ENCODE data around the gene CFAP45.

The CFAP45 gene

GRCh38 chr1:159881622-159882526, 18.1 kb downstream of the CFAP45 start:
- no peak overlapping the region for H3K4me3 ChIP-seq (ENCODE audit: low read length)
- peak; percentile 74 for DNase-seq (ENCODE audit: low read depth)

GRCh38 chr1:159880430-159880829, 19.5 kb downstream of the CFAP45 start:
- no peak for TF ChIP-seq CTCF (conservative IDR thresholded peaks at IDR 0.05; ENCODE audit: low read depth, low read length)

More at GRCh38 chr1:159881622-159882526, 18.1 kb downstream of the CFAP45 start:
- no peak for TF ChIP-seq CTCF (conservative IDR thresholded peaks at IDR 0.05; ENCODE audit: low read depth, low read length)

GRCh38 chr1:159879977-159880376, 20.0 kb downstream of the CFAP45 start:
- TF ChIP-seq CTCF (conservative IDR thresholded peaks at IDR 0.05; ENCODE audit: low read depth, low read length), result no peak
- H3K4me3 ChIP-seq (ENCODE audit: low read length), result no peak overlapping the region
- DNase-seq (ENCODE audit: low read depth), result no peak

More at GRCh38 chr1:159880430-159880829, 19.5 kb downstream of the CFAP45 start:
- DNase-seq (ENCODE audit: low read depth), result no peak
- H3K4me3 ChIP-seq (ENCODE audit: low read length), result no peak overlapping the region

GRCh38 chr1:159879136-159879535, 20.8 kb downstream of the CFAP45 start:
- no peak for DNase-seq (ENCODE audit: low read depth)
- TF ChIP-seq CTCF (conservative IDR thresholded peaks at IDR 0.05; ENCODE audit: low read depth, low read length), result no peak
- no peak overlapping the region for H3K4me3 ChIP-seq (ENCODE audit: low read length)

GRCh38 chr1:159877695-159878444, 22.1 kb downstream of the CFAP45 start:
- DNase-seq (ENCODE audit: low read depth), result no peak
- TF ChIP-seq CTCF (conservative IDR thresholded peaks at IDR 0.05; ENCODE audit: low read depth, low read length), result no peak
- no peak overlapping the region for H3K4me3 ChIP-seq (ENCODE audit: low read length)

GRCh38 chr1:159873530-159874143, 26.3 kb downstream of the CFAP45 start:
- DNase-seq (ENCODE audit: low read depth), result no peak
- H3K4me3 ChIP-seq (ENCODE audit: low read length), result no peak overlapping the region
- no peak for TF ChIP-seq CTCF (conservative IDR thresholded peaks at IDR 0.05; ENCODE audit: low read depth, low read length)
